LNCaP clone FGC (cell line): Measurements from ENCODE around the gene DOK6.

Experiments used
- DNase-seq: peaks from one replicate; pipeline ENCODE4 v3.0.0-alpha.2; 2011; ENCODE audit warnings: low read depth
- H3K4me3 ChIP-seq: 2 replicates; pipeline ENCODE4 v1.5.1; 2011; ENCODE audit warnings: mild to moderate bottlenecking, low read depth, low read length, control low read depth
- CTCF ChIP-seq: IDR thresholded peaks from 2 replicates; pipeline ENCODE4 v1.5.1; 2012; ENCODE audit warnings: mild to moderate bottlenecking; ENCODE audit not compliant: control insufficient read depth, insufficient read depth; ENCODE audit errors: extremely low read depth

The DOK6 gene

GRCh38 chr18:69622961-69623360 lies 222.3 kb downstream of the DOK6 start:
- no peak for TF ChIP-seq CTCF
- H3K4me3 ChIP-seq: no peak overlapping the region
- DNase-seq: no peak

- H3K4me3 ChIP-seq: no peak overlapping the region
- DNase-seq: no peak
- no peak for TF ChIP-seq CTCF
These were observed 225.5 kb downstream of the DOK6 start for GRCh38 chr18:69626171-69626570.

- DNase-seq: no peak
- TF ChIP-seq CTCF: no peak
- no peak overlapping the region for H3K4me3 ChIP-seq
These were observed 226.1 kb downstream of the DOK6 start for GRCh38 chr18:69626643-69627242.

GRCh38 chr18:69628774-69629359 lies 228.2 kb downstream of the DOK6 start:
- TF ChIP-seq CTCF: no peak
- H3K4me3 ChIP-seq: no peak overlapping the region
- DNase-seq: no peak

- TF ChIP-seq CTCF: no peak
- DNase-seq: no peak
- H3K4me3 ChIP-seq: no peak overlapping the region
These were observed 230.6 kb downstream of the DOK6 start for GRCh38 chr18:69631281-69631680.

GRCh38 chr18:69635482-69635881 lies 234.8 kb downstream of the DOK6 start:
- no peak for TF ChIP-seq CTCF
- H3K4me3 ChIP-seq: no peak overlapping the region
- no peak for DNase-seq
